C4-2B (cell line): ENCODE results near the gene CCIN.
"Not testable (repeated sequence)": the region's sequence is repeated elsewhere in the genome, so short reads cannot be mapped to it uniquely, and the experiment has no call there.

Experiments
- H3K27ac ChIP-seq: fragments of 450-650 bp; 2 replicates; pipeline ENCODE4 v1.5.1; 2017
- CTCF ChIP-seq: fragments of 450-650 bp; conservative IDR thresholded peaks from 2 replicates; pipeline ENCODE4 v1.5.1; 2017; ENCODE audit warnings: mild to moderate bottlenecking
- ZFX ChIP-seq: fragments of 450-650 bp; IDR thresholded peaks from 2 replicates; pipeline ENCODE4 v1.6.1; 2017

CCIN gene

GRCh38 chr9:36127652-36128244, 41.4 kb upstream of the CCIN start:
- TF ChIP-seq CTCF = no peak
- TF ChIP-seq ZFX = no peak
- no peak overlapping the region for H3K27ac ChIP-seq

GRCh38 chr9:36128349-36128748, 40.8 kb upstream of the CCIN start:
- H3K27ac ChIP-seq = no peak overlapping the region
- TF ChIP-seq CTCF = no peak
- TF ChIP-seq ZFX = no peak

GRCh38 chr9:36129139-36129538, 40.0 kb upstream of the CCIN start:
- TF ChIP-seq CTCF = no peak
- no peak for TF ChIP-seq ZFX

GRCh38 chr9:36131666-36132065, 37.5 kb upstream of the CCIN start:
- H3K27ac ChIP-seq = not testable (repeated sequence)

More at GRCh38 chr9:36129139-36129538, 40.0 kb upstream of the CCIN start:
- no peak overlapping the region for H3K27ac ChIP-seq

- H3K27ac ChIP-seq = no peak overlapping the region
- TF ChIP-seq CTCF = no peak
Measured at GRCh38 chr9:36132086-36132485, 37.1 kb upstream of the CCIN start.

GRCh38 chr9:36134761-36135505, 34.3 kb upstream of the CCIN start:
- TF ChIP-seq CTCF = no peak
- no peak for TF ChIP-seq ZFX
- no peak overlapping the region for H3K27ac ChIP-seq

- peak overlapping the region; percentile 60; the same call in 1 of the 2 replicates for H3K27ac ChIP-seq
- TF ChIP-seq ZFX (no peak), CTCF (no peak)
Measured at GRCh38 chr9:36135741-36136271, 33.4 kb upstream of the CCIN start.
